Kasumi-1 (cell line): ENCODE data around the gene SCGB3A1.

Experiments used
- DNase-seq, 2 experiments: peaks; one replicate each; lab custom pipeline; 2025; lab: John Stamatoyannopoulos, UW

The SCGB3A1 gene

DNA sequence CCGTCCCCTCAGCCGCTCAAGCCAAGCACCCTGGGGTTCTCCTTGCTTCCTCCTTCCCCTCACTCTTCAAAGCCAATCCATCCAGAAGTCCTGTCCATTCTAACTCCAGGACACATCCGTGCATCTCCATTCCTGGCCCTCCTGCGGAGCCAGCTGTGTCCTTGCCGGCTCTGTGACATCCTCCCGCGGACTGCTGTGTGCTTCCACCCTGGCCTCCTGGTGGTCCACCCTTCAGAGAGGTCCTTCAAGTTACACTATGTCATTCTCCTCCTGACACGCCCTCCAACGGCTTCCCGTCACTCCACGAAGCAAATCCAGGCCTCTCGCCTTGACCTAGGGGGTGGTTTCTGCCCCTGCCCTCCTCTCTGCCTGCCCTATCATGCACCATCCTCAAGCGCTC is 13.0 kb upstream of the SCGB3A1 start:
- DNase-seq, result no peak

DNA sequence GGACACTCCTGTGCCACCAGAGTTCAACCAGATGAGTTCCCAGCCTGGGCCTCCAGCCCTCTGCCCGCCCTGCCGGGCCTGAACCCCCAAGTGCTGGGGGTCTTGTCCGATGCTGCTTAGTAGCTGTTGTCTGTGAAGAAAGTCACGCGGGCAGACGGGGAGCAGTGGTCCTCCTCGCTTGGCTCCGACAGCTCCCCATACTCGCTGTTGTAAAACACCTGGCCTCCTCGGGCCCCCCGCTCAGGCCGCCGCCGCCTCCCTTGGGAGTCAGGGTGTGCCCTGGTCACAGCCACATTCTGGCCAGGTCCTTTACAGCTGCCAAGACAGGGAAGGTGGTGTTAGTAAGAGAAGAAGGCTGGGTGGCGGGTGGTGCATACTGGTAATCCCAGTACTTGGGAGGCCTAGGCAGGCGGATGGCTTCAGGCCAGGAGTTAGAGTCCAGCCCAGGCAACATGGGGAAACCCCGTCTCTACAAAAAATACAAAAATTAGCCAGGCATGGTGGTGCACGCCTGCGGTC is 11.8 kb upstream of the SCGB3A1 start:
- no peak for DNase-seq

DNA sequence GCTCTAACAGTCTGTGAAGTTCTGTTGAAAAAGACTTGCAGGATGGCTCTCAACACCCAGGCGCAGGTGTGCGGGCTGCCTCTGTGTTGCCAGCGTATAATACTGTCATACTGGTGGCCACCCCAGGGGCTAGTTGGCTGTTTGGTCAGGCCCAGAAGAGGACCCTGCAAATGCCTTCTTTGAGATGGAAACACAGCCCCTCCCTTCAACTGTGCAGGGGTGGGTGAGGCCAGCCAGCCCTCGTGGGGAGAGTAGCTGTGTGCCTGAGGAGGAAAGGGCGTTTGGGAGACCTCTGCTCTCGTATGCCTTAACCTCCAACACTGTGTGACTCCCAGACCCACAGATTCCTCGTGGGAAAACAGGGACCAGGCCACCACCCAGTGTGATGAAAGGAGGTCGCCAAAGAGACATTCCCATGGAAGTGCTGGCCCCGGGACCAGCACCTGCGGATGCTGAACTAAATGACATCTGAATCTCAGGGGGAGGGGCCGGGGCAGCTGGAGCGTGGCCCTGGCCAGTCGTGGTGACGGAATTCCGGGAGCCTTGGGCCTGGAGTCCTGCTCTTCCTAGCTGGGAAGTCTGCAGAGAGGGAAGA is 11.3 kb upstream of the SCGB3A1 start:
- no peak for DNase-seq

DNA sequence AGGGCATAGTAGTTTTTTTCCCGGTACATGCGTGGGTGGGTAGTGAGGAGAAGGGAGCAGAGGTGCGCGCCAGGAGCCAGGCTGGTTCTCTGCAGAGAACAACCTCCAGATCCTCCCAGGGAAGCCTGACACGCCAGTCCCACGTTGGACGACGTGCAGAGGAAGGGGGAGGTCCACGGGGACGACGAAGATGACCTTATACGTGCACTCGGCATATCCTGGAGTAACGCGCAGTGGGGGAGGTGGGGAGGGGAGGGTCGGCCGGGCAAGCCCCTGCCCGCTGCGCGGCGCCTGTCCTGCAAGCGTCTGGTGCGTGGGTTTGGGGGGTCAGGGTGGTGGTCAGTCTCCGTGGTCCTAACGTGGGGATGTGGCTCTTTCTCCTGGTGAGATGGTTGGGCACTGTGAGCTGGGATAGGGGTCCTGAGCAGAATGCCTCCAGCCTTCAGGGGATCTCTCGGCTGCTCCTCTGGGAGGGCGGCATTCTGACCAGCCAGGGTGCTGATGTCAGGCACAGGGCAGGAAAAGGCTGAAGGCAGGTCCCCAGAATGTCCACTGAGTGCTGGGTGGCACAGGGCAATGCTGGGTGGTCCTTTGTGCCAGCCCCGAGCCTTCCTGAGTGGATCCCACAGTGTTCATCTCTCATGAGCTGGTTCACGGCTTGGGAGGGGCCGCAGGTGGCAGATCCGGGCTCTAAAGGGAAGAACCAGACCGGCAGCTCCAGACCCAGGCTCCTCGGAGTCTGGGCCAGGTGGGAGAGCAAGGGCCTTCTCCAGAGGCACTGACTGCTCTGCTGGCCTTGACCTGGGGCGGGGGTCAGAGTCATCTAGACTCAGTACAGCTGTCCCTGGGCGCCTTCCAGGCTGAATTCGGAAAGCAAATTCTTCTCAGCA is 10.5 kb upstream of the SCGB3A1 start:
- no peak for DNase-seq

DNA sequence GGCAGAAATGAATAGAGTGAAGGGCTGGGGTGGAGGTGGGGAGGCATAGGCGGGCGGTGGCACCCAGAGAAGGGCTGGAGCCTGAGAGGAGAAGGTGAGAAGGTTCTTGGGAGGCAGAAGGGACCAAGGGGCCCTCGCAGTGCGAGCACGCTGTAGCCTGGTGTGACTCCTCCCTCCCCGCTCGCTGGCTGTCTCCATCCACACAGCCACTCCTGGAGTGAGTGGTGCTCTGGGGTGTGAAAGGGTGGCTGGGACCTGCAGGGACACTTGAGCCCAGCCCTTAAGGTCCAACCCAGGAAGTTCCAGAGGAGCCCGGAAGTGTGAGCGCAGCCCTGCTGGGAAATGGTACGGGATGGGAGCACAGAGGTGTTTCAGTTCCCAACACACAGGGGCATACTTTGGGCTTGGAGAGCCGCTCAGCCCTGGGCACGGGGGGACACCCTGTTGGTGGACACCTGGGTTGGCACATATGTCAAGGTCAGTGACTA is 9.3 kb upstream of the SCGB3A1 start:
- DNase-seq, result no peak

DNA sequence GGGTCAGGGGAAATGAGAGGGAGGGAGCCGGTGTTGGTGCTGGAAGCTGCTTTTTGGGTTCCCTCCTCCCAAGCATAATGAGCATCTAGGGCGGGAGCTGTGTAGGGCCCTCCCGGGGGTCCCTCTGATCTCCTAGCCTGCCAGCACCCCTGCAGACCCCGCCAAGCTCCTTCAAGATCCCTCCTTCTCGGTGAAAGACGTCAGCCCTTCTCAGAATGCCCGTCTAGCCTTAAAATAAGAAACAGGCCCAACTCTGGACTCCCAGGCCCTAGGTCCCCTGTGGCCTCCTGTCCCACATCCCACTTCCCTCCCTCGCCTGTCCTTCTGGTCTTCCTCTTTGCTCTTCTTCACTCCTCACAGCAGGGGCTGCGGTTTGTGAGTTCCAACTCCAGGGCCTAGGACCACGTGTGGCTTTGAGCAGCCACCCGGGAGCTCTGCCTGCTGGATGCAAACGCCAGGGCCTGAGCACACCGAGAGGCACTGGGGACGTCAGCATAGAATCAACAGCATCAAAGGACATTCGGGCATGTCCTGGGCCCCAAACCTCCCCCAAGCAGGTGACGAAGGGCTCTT is 8.8 kb upstream of the SCGB3A1 start:
- DNase-seq, result no peak

DNA sequence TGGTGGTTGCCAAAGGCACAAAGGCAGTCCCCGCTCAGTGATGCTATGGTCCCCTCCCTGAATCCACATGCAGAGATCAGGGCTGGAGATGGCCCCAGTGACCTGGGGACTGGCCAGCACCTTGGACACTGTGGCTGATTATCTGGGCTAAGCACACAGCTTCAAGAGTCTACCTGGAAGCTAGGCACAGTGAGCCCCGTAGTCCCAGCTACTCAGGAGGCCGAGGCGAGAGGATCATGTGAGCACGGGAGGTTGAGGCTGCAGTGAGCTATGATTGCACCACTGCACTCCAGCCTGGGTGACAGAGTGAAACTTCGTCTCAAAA is 8.3 kb upstream of the SCGB3A1 start:
- no peak for DNase-seq

DNA sequence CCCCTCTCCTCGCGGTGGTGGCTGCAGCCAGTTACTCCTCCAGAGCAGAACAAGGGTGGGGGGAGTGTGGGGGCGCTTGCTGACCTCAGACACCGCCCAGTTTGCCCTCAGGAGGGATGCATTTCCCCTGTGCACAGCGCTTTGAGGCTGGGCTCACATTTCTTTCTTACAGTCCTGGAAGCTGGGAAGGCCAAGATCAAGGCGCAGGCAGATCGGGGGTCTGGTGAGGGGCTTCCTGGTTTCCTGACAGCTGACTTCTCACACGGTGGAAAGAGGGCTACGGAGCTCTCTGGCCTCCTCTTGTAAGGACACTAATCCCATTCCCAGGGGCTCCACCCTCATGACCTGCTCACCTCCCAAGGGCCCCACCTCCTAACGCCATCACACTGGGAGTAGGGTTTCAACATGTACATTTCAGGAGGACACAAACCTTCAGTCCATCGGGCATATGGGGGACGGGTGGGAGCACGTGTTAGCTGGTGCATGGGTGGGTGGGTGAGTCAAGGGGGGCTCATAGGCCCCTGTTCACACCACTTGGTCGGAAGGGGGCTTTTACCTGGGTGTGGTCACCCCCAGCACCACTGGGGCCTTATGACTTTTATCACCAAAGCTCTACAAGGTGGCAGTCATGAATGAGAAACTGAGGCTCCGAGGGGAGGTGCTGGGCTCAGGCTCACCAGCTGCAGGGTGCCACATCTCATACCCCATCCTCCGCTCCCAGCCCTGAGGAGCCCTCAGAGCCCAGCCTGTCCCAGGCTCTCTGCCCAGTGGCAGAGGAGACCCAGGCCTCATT is 7.7 kb upstream of the SCGB3A1 start:
- DNase-seq, result no peak

DNA sequence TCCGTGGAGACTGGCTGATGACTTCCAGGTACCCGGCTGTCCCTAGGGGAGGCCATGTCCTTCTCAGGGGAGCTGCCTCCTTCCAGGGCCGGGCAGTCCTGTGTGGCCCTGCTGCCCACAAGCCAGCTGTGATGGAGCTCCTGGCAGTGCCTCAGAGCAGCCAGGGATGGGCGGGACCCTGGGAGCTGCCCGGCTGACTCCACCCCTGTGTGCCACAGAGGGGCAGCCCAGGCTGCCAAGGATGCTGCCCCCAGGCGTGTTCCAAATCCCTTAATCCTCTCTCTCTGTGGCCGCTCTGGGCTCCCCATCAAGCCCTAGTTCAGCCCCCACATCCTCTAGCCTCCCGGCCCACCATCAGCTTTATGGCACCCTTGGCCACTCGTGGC is 7.0 kb upstream of the SCGB3A1 start:
- DNase-seq, result no peak

DNA sequence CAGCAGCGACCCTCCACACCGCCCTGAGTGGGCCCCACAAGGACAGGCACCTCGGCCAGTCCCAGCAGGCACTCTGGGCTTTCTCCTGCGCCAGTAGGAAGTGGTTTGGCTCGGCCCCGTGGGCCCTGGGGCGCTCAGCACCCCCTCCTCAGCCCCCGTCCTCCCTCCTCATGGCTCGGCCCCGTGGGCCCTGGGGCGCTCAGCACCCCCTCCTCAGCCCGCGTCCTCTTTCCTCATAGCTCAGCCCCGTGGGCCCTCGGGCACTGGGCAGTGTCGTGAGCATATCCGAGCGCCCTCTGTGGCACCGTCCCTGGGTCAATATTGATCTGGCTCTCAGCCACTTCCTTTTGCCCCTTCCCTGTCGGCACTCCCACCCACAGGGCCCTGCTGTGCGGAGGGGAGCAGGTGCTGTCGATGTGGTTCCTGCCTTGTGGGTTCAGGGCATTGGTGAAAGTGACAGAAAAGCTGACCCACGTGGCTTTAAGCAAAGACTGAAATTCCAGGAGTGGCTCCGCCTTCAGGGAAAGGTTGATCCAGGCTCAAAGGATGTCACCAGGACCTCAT is 5.5 kb upstream of the SCGB3A1 start:
- DNase-seq, result no peak

DNA sequence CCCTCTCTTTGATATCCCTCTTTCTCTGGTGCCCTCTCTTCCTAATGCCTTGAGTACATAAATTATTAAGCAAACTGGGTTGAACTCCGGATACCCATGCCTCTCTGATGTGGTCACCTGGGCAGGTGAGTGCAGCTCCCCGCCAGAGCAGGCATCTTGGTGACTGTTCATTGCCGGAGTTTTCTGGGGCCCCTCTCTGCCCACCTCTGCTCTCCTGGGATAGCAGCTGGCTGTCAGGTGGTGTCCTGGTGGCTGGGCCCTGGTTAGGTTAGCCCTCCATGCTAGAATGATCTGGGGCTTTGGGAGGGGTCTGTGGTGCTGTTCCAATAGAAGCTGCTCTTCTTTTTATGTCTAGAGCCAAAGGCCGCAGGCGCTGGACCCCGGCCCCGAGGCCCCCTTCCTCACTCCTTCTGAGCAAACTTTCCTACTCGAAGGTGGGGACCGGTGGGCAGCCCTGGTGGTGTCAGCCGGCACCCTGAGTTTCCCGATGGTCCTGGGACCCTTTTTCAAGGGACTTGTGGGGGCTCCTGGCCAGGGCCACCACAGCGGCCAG is 4.9 kb upstream of the SCGB3A1 start:
- no peak for DNase-seq

DNA sequence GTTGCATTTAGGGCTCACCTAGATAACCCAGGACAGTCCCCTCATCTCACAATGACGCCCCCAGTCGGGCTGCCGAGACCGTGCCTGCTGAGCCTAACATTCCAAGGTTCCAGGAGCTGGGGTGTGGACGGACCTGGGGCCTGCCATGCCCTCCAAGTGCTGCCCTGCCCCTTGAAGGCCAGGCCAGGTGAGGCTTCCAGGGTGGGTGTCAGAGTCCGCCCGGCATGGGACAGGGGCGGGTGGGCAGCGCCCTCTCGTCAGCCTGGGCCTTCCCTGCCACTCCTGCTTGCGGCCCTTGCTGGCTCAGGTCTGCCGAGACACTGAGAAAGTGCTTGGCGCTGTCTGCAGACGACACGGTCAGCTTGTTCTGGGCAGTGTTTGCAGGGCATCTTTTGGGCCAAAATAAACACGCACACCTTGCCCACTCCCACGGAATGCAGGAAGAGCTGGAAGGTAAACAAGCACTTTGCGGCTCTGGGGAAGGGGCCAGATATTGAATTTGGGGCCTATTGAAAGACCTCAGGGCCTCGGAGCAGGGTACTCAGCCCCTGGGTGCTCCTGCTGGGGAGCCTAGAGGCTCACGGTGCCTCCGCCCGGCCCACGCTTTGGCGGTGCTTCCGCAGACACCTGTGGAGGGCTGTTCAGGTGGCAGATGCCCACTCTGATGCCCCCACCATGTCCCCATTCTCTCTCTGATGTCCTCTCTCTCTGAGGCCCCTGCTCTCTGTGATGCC is 4.2 kb upstream of the SCGB3A1 start:
- no peak for DNase-seq

DNA sequence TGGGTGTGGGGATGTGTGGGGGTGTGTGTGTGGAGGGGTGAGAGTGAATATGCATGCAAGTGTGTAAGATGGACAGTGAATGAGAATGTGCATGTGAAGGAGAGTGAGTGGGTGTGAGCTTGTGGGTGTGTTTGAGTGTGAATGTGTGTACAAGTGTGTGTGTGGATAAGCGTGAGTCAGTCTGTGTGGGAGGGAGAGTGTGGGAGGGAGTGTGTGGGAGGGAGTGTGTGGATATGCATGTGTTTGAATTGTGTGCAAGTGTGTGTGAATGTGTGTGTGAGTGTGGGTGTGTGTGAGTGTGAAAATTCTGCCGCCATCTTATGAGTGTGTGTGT is 3.7 kb upstream of the SCGB3A1 start:
- DNase-seq, result no peak

DNA sequence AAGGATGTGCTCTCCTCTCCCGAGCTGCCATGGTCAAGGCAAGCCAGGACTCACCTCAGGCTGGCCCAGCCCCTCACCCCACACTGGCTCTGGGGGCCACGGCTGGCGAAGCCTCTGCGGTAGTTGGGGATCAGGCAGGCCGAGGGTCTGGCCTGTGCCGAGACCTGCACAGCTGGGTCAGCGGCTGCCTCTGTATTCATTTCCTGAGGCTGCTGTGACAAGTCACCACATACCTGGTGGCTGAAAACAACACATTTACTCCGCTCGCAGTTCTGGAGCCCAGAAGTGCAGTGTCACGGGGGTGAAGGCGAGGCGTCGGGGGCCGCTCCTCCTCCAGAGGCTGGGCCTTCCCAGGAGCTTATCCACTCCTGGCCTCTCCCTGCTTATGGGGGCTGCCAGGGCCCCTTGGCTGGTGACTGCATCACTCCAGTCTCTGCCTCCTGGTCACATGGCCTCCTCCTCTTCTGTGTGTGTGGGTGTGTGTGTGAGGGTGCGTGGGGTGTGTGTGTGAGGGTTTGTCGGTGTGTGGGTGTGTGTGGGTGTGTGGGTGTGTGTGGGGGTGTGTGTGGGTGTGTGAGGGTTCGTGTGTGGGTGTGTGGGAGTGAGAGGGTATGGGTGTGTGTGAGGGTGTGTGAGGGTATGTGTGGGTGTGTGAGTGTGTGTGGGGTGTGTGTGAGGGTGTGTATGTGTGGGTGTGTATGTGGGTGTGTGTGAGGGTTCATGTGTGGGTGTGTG is 3.2 kb upstream of the SCGB3A1 start:
- no peak for DNase-seq

DNA sequence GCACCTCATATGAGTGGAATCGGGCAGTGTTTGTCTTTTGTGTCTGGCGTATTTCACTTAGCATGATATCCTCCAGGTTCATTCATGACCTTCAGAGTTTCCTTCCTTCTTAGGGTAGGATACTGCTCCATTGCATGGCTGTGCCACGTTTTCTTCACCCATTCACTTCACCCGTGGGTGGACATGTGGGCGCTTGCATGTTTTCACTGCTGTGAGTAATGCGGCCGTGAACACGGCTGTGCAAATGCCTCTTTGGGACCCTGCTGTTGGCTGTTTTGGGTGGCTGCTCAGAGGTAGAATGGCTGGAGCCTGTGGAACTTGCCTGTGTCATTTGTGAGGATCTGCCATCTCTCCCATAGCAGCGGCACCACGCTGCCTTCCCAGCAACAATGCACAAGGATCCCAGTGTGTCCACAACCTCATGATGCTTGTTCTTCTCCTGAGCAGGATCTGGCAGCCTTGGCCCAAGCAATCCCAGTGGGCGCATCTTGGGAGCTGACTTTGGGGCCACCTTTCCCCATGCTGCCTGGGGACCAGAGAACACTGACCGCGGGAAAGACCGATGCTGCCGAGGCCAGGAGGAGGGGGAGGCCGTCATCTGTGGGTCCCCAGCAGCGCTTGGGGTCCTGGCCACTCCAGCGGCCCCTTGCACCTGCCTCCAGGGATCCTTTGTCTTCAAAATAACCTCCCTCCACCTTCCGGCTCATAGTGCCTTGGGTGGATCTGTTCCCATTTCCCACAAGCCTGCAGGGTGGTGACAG is 2.3 kb upstream of the SCGB3A1 start:
- no peak for DNase-seq

DNA sequence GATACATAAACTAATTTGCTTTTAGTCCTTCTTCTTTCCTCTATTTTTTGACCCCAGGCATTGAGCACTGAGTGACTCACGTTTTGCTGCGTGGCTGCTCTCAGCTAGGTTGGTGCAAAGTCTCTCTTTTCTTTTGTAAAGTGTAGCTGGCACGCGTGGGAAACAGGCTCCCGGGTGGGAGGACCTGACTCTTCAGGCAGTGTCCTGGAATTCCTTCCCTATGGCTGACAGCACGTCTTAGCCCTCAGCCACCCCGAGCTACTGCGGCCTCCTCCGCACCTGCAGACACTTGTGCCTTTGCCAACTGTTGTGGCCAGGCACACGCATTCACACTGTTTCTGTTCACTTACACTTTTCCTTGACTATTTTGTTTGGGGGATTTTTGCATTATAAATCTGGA is 877 bp upstream of the SCGB3A1 start:
- no peak for DNase-seq

DNA sequence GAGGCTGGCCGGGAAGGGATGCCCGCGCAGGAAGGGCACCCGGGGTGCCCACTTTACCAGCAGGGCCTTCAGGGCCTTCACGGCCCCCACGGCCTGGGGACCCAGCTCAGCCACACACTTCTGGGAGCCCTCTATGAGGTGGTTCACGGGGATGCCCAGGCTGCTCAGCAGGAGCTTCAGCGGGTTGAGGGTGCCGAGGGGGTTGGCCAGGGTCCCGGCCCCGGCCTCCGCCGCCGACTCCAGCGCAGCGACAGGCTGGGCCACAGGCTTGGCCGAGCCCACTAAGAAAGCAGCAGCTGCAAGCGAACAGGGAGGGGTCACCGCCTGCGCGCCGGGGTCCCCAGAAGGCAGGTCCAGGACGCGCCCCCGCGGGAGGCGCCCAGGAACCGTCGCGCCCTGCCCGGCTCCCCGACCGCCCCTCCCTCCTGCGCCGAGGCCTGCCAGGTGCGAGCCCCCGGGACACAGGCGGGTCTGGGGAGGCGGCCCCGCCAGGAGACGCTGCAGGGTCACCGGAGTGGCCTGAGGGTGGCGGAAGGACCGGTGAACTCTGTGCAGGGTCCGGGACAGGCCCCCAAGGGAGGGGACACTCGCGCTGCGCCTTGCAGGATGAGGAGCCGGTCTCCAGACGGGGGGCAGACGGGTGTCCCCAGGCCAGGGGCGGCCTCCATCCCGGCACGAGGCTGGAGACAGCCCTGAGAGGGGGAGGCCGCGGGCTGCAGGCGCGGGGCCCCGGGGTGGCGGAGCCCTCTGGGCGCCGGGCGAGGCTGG is 572 bp downstream of the SCGB3A1 start:
- no peak for DNase-seq

DNA sequence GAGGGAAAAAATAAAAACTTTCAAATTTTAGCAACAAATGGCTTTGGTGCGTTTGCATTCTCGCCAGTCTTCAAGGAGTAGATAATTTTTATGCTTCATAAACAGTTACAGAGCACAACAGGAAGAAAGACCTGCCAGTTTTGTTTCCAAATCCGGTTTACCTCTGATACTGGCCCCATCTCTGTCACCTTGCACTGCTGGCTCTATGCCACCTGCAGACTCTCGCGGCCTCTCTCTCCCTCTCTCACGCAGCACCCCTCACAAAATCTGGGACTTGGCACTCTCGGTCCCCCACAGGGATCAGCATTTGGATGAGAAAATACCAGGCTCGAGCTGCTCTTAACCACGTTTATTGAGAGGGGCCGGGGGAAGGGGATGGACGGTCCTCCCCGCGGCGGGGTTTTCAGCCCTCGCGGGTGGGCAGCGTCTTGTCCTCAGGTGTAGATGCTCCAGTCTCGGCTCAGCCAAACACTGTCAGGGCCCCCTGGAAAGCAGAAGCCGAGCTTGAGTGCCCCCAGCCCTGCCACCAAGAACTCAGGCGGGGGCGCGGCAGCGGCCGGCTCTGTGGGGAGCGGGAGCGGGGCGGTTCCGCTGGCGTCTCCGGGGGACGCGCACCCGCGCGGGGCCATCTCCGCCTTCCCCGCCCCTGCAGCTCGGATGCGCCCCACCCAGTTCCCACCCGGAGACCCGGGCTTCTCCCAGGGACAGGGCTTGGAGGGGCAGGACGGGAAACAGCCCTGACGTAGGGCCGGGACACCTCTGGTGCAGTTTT is 1.3 kb downstream of the SCGB3A1 start:
- no peak for DNase-seq
